HL-60 (cell line): Measurements from ENCODE around the gene DEPDC1B.

Experiments
- CTCF ChIP-seq: IDR thresholded peaks from one replicate; pipeline ENCODE4 v1.5.1; 2011; ENCODE audit warnings: low read length, control low read depth, inconsistent platforms; ENCODE audit not compliant: insufficient read depth
- GABPA ChIP-seq: IDR thresholded peaks from 2 replicates; pipeline ENCODE4 v1.6.1; 2012; ENCODE audit warnings: low read depth
- POLR2AphosphoS5 ChIP-seq: IDR thresholded peaks from 2 replicates; pipeline ENCODE4 v1.6.1; 2012; ENCODE audit warnings: low read depth
- SPI1 ChIP-seq: IDR thresholded peaks from 2 replicates; pipeline ENCODE4 v1.6.1; 2012; ENCODE audit warnings: low read depth, mild to moderate bottlenecking, borderline replicate concordance
- TF ChIP-seq, protein P1 (sequence below): IDR thresholded peaks from 2 replicates; pipeline ENCODE4 v1.6.1; 2012; ENCODE audit warnings: low read depth; ENCODE audit not compliant: insufficient replicate concordance

GRCh38 chr5:60636001-60636400 is 64.0 kb downstream of the DEPDC1B start:
- TF ChIP-seq CTCF (no peak), POLR2AphosphoS5 (no peak), GABPA (no peak), SPI1 (no peak)
- TF ChIP-seq, protein P1, sequence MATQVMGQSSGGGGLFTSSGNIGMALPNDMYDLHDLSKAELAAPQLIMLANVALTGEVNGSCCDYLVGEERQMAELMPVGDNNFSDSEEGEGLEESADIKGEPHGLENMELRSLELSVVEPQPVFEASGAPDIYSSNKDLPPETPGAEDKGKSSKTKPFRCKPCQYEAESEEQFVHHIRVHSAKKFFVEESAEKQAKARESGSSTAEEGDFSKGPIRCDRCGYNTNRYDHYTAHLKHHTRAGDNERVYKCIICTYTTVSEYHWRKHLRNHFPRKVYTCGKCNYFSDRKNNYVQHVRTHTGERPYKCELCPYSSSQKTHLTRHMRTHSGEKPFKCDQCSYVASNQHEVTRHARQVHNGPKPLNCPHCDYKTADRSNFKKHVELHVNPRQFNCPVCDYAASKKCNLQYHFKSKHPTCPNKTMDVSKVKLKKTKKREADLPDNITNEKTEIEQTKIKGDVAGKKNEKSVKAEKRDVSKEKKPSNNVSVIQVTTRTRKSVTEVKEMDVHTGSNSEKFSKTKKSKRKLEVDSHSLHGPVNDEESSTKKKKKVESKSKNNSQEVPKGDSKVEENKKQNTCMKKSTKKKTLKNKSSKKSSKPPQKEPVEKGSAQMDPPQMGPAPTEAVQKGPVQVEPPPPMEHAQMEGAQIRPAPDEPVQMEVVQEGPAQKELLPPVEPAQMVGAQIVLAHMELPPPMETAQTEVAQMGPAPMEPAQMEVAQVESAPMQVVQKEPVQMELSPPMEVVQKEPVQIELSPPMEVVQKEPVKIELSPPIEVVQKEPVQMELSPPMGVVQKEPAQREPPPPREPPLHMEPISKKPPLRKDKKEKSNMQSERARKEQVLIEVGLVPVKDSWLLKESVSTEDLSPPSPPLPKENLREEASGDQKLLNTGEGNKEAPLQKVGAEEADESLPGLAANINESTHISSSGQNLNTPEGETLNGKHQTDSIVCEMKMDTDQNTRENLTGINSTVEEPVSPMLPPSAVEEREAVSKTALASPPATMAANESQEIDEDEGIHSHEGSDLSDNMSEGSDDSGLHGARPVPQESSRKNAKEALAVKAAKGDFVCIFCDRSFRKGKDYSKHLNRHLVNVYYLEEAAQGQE, result no peak
